Astrocyte (in vitro differentiated cells and primary cell): ENCODE results near the gene TFDP2.

Experiments used
- EZH2 ChIP-seq: IDR thresholded peaks from 2 replicates; pipeline ENCODE4 v1.6.1; 2012; ENCODE audit warnings: mild to moderate bottlenecking, low read length, inconsistent platforms; ENCODE audit not compliant: insufficient read depth
- TF ChIP-seq, protein P1 (sequence below): IDR thresholded peaks from 2 replicates; pipeline ENCODE4 v1.5.1; 2011; ENCODE audit warnings: low read depth, mild to moderate bottlenecking, inconsistent platforms, low read length, moderate library complexity; ENCODE audit not compliant: insufficient read depth

DNA sequence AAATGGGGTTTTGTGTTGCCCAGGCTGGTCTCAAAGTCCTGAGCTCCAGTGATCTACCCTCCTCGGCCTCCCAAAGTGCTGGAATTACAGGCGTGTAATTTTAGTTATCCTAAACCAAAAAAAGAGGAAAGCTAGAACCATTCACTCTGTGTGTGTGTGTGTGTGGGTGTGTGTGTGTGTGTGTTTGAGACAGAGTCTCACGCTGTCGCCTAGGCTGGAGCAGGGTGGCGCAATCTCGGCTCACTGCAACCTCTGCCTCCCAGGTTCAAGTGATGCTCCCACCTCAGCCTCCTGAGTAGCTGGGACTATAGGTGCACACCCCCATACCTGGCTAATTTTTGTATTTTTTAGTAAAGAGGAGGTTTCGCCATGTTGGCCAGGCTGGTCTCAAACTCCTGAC lies 84.0 kb downstream of the TFDP2 start:
- TF ChIP-seq, protein P1, sequence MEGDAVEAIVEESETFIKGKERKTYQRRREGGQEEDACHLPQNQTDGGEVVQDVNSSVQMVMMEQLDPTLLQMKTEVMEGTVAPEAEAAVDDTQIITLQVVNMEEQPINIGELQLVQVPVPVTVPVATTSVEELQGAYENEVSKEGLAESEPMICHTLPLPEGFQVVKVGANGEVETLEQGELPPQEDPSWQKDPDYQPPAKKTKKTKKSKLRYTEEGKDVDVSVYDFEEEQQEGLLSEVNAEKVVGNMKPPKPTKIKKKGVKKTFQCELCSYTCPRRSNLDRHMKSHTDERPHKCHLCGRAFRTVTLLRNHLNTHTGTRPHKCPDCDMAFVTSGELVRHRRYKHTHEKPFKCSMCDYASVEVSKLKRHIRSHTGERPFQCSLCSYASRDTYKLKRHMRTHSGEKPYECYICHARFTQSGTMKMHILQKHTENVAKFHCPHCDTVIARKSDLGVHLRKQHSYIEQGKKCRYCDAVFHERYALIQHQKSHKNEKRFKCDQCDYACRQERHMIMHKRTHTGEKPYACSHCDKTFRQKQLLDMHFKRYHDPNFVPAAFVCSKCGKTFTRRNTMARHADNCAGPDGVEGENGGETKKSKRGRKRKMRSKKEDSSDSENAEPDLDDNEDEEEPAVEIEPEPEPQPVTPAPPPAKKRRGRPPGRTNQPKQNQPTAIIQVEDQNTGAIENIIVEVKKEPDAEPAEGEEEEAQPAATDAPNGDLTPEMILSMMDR: no peak
- TF ChIP-seq EZH2: no peak
